IMR-90 (cell line): ENCODE results near the gene EIF4A3. TPM values are rescaled to one million over a fixed set of nuclear protein-coding genes. Genes with fewer than 3 reads are reported as not detected.

Experiments used
- ATAC-seq: fragments of 200-7000 bp; cut with Tn5 transposase; 2 replicates; pipeline ENCODE4 v1.9.1; 2020; ENCODE audit warnings: low read depth, mild to moderate bottlenecking, moderate library complexity
- BruUV-seq: library from RNA; stranded (reverse); fragments of 400-500 nt; replicated peaks from 2 replicates; lab custom pipeline; 2021; lab: Mats Ljungman, UMichigan
- CTCF ChIA-PET: fragments of 300-600 bp; formaldehyde crosslinking; extraction: SDS; loops from one replicate; lab custom pipeline; 2021; ENCODE audit warnings: antibody characterized with exemption; lab: Yijun Ruan, JAX
- POLR2A ChIA-PET: fragments of 300-600 bp; sonication (Branson Sonifier 250); formaldehyde crosslinking; loops from one replicate; lab custom pipeline; 2022; ENCODE audit warnings: antibody characterized with exemption; ENCODE audit not compliant: unreplicated experiment; lab: Charles Lee
- DNase-seq: peaks from one replicate; pipeline ENCODE4 v3.0.0; 2013
- H2AFZ ChIP-seq: replicated peaks from 2 replicates; pipeline ENCODE3; 2013; ENCODE audit warnings: low read length, mild to moderate bottlenecking; ENCODE audit not compliant: poor library complexity
- H2AK5ac ChIP-seq: 2 replicates; pipeline ENCODE4 v1.6.1; 2013; ENCODE audit warnings: low read depth, low read length, inconsistent platforms
- H2AK9ac ChIP-seq: replicated peaks from 2 replicates; pipeline ENCODE3; 2013; ENCODE audit warnings: mild to moderate bottlenecking, low read depth, low read length, moderate library complexity; ENCODE audit not compliant: poor library complexity
- H2BK120ac ChIP-seq: 2 replicates; pipeline ENCODE4 v1.6.1; 2013; ENCODE audit warnings: low read depth, low read length, inconsistent platforms
- H2BK15ac ChIP-seq: 3 replicates; pipeline ENCODE4 v1.6.1; 2013; ENCODE audit warnings: low read depth, low read length, inconsistent platforms
- H2BK20ac ChIP-seq: 2 replicates; pipeline ENCODE4 v1.6.1; 2013; ENCODE audit warnings: low read depth, mild to moderate bottlenecking, inconsistent platforms, low read length, moderate library complexity
- H2BK5ac ChIP-seq: 2 replicates; pipeline ENCODE4 v1.6.1; 2013; ENCODE audit warnings: mild to moderate bottlenecking, low read depth, low read length, inconsistent platforms; ENCODE audit not compliant: poor library complexity, severe bottlenecking
- H3K14ac ChIP-seq: replicated peaks from 2 replicates; pipeline ENCODE4 v1.6.1; 2013; ENCODE audit warnings: low read depth, low read length, inconsistent platforms
- H3K18ac ChIP-seq: 2 replicates; pipeline ENCODE4 v1.6.1; 2013; ENCODE audit warnings: low read depth, low read length, control low read depth
- H3K23ac ChIP-seq: 2 replicates; pipeline ENCODE4 v1.6.1; 2013; ENCODE audit warnings: low read depth, low read length, inconsistent platforms
- H3K27ac ChIP-seq: 2 replicates; pipeline ENCODE4 v1.5.1; 2013; ENCODE audit warnings: mild to moderate bottlenecking, control low read depth, low read length; ENCODE audit not compliant: insufficient read depth
- H3K27me3 ChIP-seq: 2 replicates; pipeline ENCODE4 v1.6.1; 2013; ENCODE audit warnings: low read length; ENCODE audit not compliant: control insufficient read depth, insufficient read depth
- H3K36me3 ChIP-seq: 2 replicates; pipeline ENCODE4 v1.6.1; 2013; ENCODE audit warnings: low read length, mixed read lengths; ENCODE audit not compliant: control insufficient read depth, insufficient read depth
- H3K4ac ChIP-seq: 2 replicates; pipeline ENCODE4 v1.6.1; 2013; ENCODE audit warnings: low read depth, low read length, inconsistent platforms
- H3K4me1 ChIP-seq: 2 replicates; pipeline ENCODE4 v1.6.1; 2013; ENCODE audit warnings: low read length, mixed read lengths; ENCODE audit not compliant: control insufficient read depth, insufficient read depth
- H3K4me2 ChIP-seq: 2 replicates; pipeline ENCODE4 v1.6.1; 2013; ENCODE audit warnings: low read depth, mild to moderate bottlenecking, control low read depth, low read length, moderate library complexity
- H3K4me3 ChIP-seq: 2 replicates; pipeline ENCODE4 v1.5.1; 2013; ENCODE audit warnings: low read depth, mild to moderate bottlenecking, control low read depth, low read length, moderate library complexity; ENCODE audit not compliant: insufficient read depth
- H3K56ac ChIP-seq: 2 replicates; pipeline ENCODE4 v1.6.1; 2013; ENCODE audit warnings: low read length, inconsistent platforms; ENCODE audit not compliant: insufficient read depth; ENCODE audit errors: extremely low read depth
- H3K79me1 ChIP-seq, 2 experiments: 2 replicates each; pipeline ENCODE4 v1.6.1; 2013; ENCODE audit warnings: low read length in 2 of 2, inconsistent platforms in 1 of 2, low read depth in 1 of 2
- H3K9ac ChIP-seq: 2 replicates; pipeline ENCODE4 v1.6.1; 2013; ENCODE audit warnings: low read depth, low read length, control low read depth
- H3K9me1 ChIP-seq: 2 replicates; pipeline ENCODE4 v1.6.1; 2013; ENCODE audit warnings: low read length, inconsistent platforms; ENCODE audit not compliant: insufficient read depth
- H3K9me3 ChIP-seq: 2 replicates; pipeline ENCODE4 v1.6.1; 2013; ENCODE audit warnings: low read length; ENCODE audit not compliant: control insufficient read depth, insufficient read depth
- H4K20me1 ChIP-seq: 2 replicates; pipeline ENCODE4 v1.6.1; 2013; ENCODE audit warnings: low read length, inconsistent platforms; ENCODE audit not compliant: insufficient read depth
- H4K5ac ChIP-seq: 2 replicates; pipeline ENCODE4 v1.6.1; 2013; ENCODE audit warnings: mild to moderate bottlenecking, low read depth, low read length, control low read depth
- H4K8ac ChIP-seq, 2 experiments: 2 replicates each; pipeline ENCODE4 v1.6.1; 2013; ENCODE audit warnings: low read depth in 2 of 2, low read length in 2 of 2, control low read depth in 1 of 2, inconsistent platforms in 1 of 2
- H4K91ac ChIP-seq: 2 replicates; pipeline ENCODE4 v1.6.1; 2013; ENCODE audit warnings: low read depth, low read length, inconsistent platforms; ENCODE audit not compliant: insufficient read depth
- BHLHE40 ChIP-seq: fragments of 150-350 bp; IDR thresholded peaks from 2 replicates; pipeline ENCODE4 v1.6.1; 2016; ENCODE audit warnings: mild to moderate bottlenecking, low read depth, low read length
- CEBPB ChIP-seq: IDR thresholded peaks from 2 replicates; pipeline ENCODE4 v1.6.1; 2012; ENCODE audit warnings: low read depth, low read length, improper control_type of control experiment
- CHD1 ChIP-seq: IDR thresholded peaks from 2 replicates; pipeline ENCODE4 v1.6.1; 2012; ENCODE audit warnings: low read depth, low read length, improper control_type of control experiment
- CTCF ChIP-seq: conservative IDR thresholded peaks from 2 replicates; pipeline ENCODE4 v1.5.1; 2012; ENCODE audit warnings: mild to moderate bottlenecking, low read depth, low read length, improper control_type of control experiment
- FOS ChIP-seq: fragments of 150-350 bp; IDR thresholded peaks from 2 replicates; pipeline ENCODE4 v1.6.1; 2016; ENCODE audit warnings: low read depth, low read length
- MAFK ChIP-seq: IDR thresholded peaks from 2 replicates; pipeline ENCODE4 v1.6.1; 2012; ENCODE audit warnings: low read depth, low read length, improper control_type of control experiment
- MAZ ChIP-seq: IDR thresholded peaks from 2 replicates; pipeline ENCODE4 v1.6.1; 2012; ENCODE audit warnings: low read depth, mild to moderate bottlenecking, low read length, improper control_type of control experiment, moderate library complexity, borderline replicate concordance
- MXI1 ChIP-seq: IDR thresholded peaks from 2 replicates; pipeline ENCODE4 v1.6.1; 2012; ENCODE audit warnings: low read depth, mild to moderate bottlenecking, low read length, moderate library complexity, borderline replicate concordance
- NFE2L2 ChIP-seq: fragments of 150-350 bp; IDR thresholded peaks from 2 replicates; pipeline ENCODE4 v1.6.1; 2016; ENCODE audit warnings: low read depth, mild to moderate bottlenecking, low read length
- POLR2A ChIP-seq: IDR thresholded peaks from 2 replicates; pipeline ENCODE4 v1.6.1; 2012; ENCODE audit warnings: mild to moderate bottlenecking, low read depth, low read length
- RAD21 ChIP-seq: IDR thresholded peaks from 2 replicates; pipeline ENCODE4 v1.6.1; 2012; ENCODE audit warnings: low read length, improper control_type of control experiment
- RCOR1 ChIP-seq: IDR thresholded peaks from 2 replicates; pipeline ENCODE4 v1.6.1; 2012; ENCODE audit warnings: mild to moderate bottlenecking, low read length, improper control_type of control experiment; ENCODE audit not compliant: insufficient replicate concordance
- RFX5 ChIP-seq: IDR thresholded peaks from 2 replicates; pipeline ENCODE4 v1.8.0; 2012; ENCODE audit warnings: low read depth, mild to moderate bottlenecking, low read length, moderate library complexity
- SMC3 ChIP-seq: fragments of 150-350 bp; IDR thresholded peaks from 2 replicates; pipeline ENCODE4 v1.6.1; 2016; ENCODE audit warnings: low read depth, mild to moderate bottlenecking, antibody characterized with exemption, low read length, moderate library complexity
- USF2 ChIP-seq: fragments of 150-350 bp; IDR thresholded peaks from 2 replicates; pipeline ENCODE4 v1.6.1; 2017; ENCODE audit warnings: mild to moderate bottlenecking, antibody characterized with exemption, low read length, low read depth
- WGBS, 2 experiments: methylation state at CpG; one replicate each; pipeline versions ENCODE4 v1.1.5 to v1.1.7; 2013; ENCODE audit warnings: missing lambda C conversion rate in 2 of 2; ENCODE audit not compliant: insufficient read length in 1 of 2; ENCODE audit errors: extremely low coverage in 2 of 2; 5-methylcytosine and 5-hydroxymethylcytosine counted together
- dilution Hi-C: fragments of 300-500 bp; cut with HindIII; formaldehyde crosslinking; loops from one replicate; pipeline ENCODE4 v1.14.3; 2018; ENCODE audit warnings: low sequenced_read_pairs; ENCODE audit not compliant: unreplicated experiment
- in situ Hi-C: fragments of 300-500 bp; cut with MboI; formaldehyde crosslinking; loops from 3 replicates; pipeline ENCODE4 v1.14.3; 2019; ENCODE audit warnings: low sequenced_read_pairs, inconsistent platforms, mixed read lengths
- intact Hi-C: fragments of 100-400 bp; cut with micrococcal nuclease; formaldehyde crosslinking; loops from 2 replicates; pipeline ENCODE4 v1.10.0; 2022
- polyA plus RNA-seq, 3 experiments: library from polyadenylated mRNA; depleted of rRNA; stranded (reverse); fragments of >200 nt; gene quantifications; 2 replicates each; pipeline ENCODE4 v1.2.3, GENCODE V29; 2012; ENCODE audit warnings: low replicate concordance in 1 of 3
- total RNA-seq: library from RNA; depleted of rRNA; stranded (reverse); fragments of >200 nt; gene quantifications from 2 replicates; pipeline ENCODE4 v1.2.3, GENCODE V29; 2012

The EIF4A3 gene
- total and polyA plus RNA-seq, 2 of the 4 experiments (the other 2 are of a cell fraction), result 85.3 to 97.1 TPM

GRCh38 chr17:80180192-80180591 lies 33.3 kb upstream of the EIF4A3 start:
- 72% methylated on average over 9 of the region's 14 CpGs; no CpG with 5 or more reads in 1 of the 2 experiments for WGBS, 2 experiments
- CTCF ChIA-PET, result no interaction called here

More at GRCh38 chr17:80180192-80180591, 33.3 kb upstream of the EIF4A3 start:
- H4K20me1 ChIP-seq, result no peaks in the 10 kb centered on the region
- H3K79me1 ChIP-seq, result no peaks in the 10 kb centered on the region
- no peak overlapping the region for H2BK20ac ChIP-seq
- no peak overlapping the region for H2AK5ac ChIP-seq
- H3K4ac ChIP-seq, result no peak overlapping the region
- no peaks in the 10 kb centered on the region for H3K9me3 ChIP-seq
- H3K18ac ChIP-seq, result no peak overlapping the region
- H2BK5ac ChIP-seq, result no peak overlapping the region
- H3K14ac ChIP-seq, result no peak overlapping the region
- dilution Hi-C loops (no loop called here), intact Hi-C loops (no loop called here), in situ Hi-C loops (no loop called here)
- no peak overlapping the region for H3K56ac ChIP-seq
- H3K9me1 ChIP-seq, result no peaks in the 10 kb centered on the region
- no peak overlapping the region for H2AK9ac ChIP-seq
- H4K8ac ChIP-seq, result no peak overlapping the region
- H3K27me3 ChIP-seq, result peaks cover 28% of the 10 kb centered on the region
- no peak overlapping the region for H2BK120ac ChIP-seq
- no peak overlapping the region for H4K5ac ChIP-seq
- H2AFZ ChIP-seq, result no peak overlapping the region
- no peaks in the 10 kb centered on the region for H3K36me3 ChIP-seq
- no peak overlapping the region for H3K9ac ChIP-seq
- no peak overlapping the region for H3K4me2 ChIP-seq
- TF ChIP-seq SMC3 (no peak), CTCF (no peak), MAFK (no peak), MAZ (no peak), CEBPB (no peak), NFE2L2 (no peak), RAD21 (no peak), POLR2A (no peak), FOS (no peak), USF2 (no peak), RCOR1 (no peak), CHD1 (no peak), MXI1 (no peak), RFX5 (no peak), BHLHE40 (no peak)
- no peak overlapping the region for H3K4me3 ChIP-seq
- BruUV-seq, result no TSS peak
- no peak overlapping the region for H3K27ac ChIP-seq
- no peak overlapping the region for H2BK15ac ChIP-seq
- DNase-seq (no peak), ATAC-seq (no peak)
- no peak overlapping the region for H4K91ac ChIP-seq
- peaks cover 3% of the 10 kb centered on the region for H3K4me1 ChIP-seq
- H3K23ac ChIP-seq, result no peak overlapping the region
- POLR2A ChIA-PET, result no interaction called here
